Activated naive CD8-positive, alpha-beta T cell treated with anti-CD3 and anti-CD28 coated beads, Interleukin-2, amount 10 ng/mL, durations not matched to agents 7 days and 5 days (primary cell): ENCODE results near the gene IL1RAPL2. TPM values are rescaled to one million over a fixed set of nuclear protein-coding genes. Genes with fewer than 3 reads are reported as not detected.
"Not testable (repeated sequence)": the region's sequence is repeated elsewhere in the genome, so short reads cannot be mapped to it uniquely, and the experiment has no call there.

Experiments
- ATAC-seq: fragments of 150-1000 bp; cut with Tn5 transposase; one replicate; pipeline ENCODE4 v1.10.0; 2021; ENCODE audit warnings: low read depth, moderate library complexity
- POLR2A ChIA-PET: fragments of 350-600 bp; sonication (Branson Sonifier 250); formaldehyde crosslinking; loops from one replicate; lab custom pipeline; 2021; ENCODE audit warnings: antibody characterized with exemption; lab: Charles Lee
- DNase-seq: peaks from one replicate; pipeline ENCODE4 v3.0.0; 2021
- H3K27ac Mint-ChIP-seq: one replicate; pipeline ENCODE4 v1.8.0; 2022; ENCODE audit warnings: mild to moderate bottlenecking, mixed read lengths
- H3K27me3 Mint-ChIP-seq: one replicate; pipeline ENCODE4 v1.8.0; 2022; ENCODE audit warnings: mild to moderate bottlenecking, moderate library complexity, mixed read lengths
- H3K36me3 Mint-ChIP-seq: one replicate; pipeline ENCODE4 v1.8.0; 2021; ENCODE audit warnings: mild to moderate bottlenecking, mixed read lengths
- H3K4me1 Mint-ChIP-seq: one replicate; pipeline ENCODE4 v1.8.0; 2021; ENCODE audit warnings: mixed read lengths
- H3K4me3 Mint-ChIP-seq: one replicate; pipeline ENCODE4 v1.8.0; 2022; ENCODE audit warnings: mild to moderate bottlenecking, moderate library complexity, mixed read lengths
- H3K9me3 Mint-ChIP-seq: one replicate; pipeline ENCODE4 v1.8.0; 2021; ENCODE audit warnings: mixed read lengths
- total RNA-seq, 2 experiments: library from RNA; stranded (reverse); gene quantifications; one replicate each; pipeline ENCODE4 v1.2.3, GENCODE V29; 2021

Gene IL1RAPL2
- total RNA-seq, 2 experiments from 2014 or later = not detected

- H3K27me3 Mint-ChIP-seq, H3K36me3 Mint-ChIP-seq, H3K9me3 Mint-ChIP-seq, DNase-seq, H3K4me3 Mint-ChIP-seq, POLR2A ChIA-PET, ATAC-seq, H3K4me1 Mint-ChIP-seq, H3K27ac Mint-ChIP-seq: not testable (repeated sequence)
Observed at GRCh38 chrX:105028962-105029361, 463.0 kb downstream of the IL1RAPL2 start.

- Mint-ChIP-seq H3K27me3 (no peaks in the 10 kb centered on the region), H3K27ac (no peak overlapping the region), H3K36me3 (no peaks in the 10 kb centered on the region), H3K4me3 (no peak overlapping the region), H3K9me3 (no peaks in the 10 kb centered on the region), H3K4me1 (no peaks in the 10 kb centered on the region)
- no peak for DNase-seq
- no peak for ATAC-seq
- POLR2A ChIA-PET = no interaction called here
Observed at GRCh38 chrX:105038672-105039328, 472.8 kb downstream of the IL1RAPL2 start.

DNA sequence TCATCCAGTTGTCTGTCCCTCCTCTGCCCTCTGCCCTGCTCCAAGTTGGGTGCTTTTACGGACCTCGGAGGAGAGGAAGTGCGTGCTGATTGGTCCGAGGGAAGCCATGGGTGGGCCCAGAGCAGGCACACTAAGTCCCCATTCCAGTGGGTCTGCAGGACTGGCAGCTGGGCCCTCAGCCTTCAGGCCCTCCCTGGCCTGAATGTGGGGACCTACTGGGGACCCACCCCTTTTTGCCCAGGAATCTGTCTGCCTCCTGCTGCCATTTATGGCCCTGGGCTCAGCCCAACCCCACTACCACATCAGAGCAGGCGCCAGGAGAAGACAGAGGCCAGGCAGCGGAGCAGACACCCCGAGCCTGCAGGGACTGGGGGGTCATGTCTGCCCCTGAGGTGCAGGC lies 484.9 kb downstream of the IL1RAPL2 start:
- POLR2A ChIA-PET = no interaction called here
- Mint-ChIP-seq H3K4me3 (no peak overlapping the region), H3K36me3 (no peaks in the 10 kb centered on the region), H3K9me3 (no peaks in the 10 kb centered on the region), H3K27me3 (no peaks in the 10 kb centered on the region), H3K27ac (no peak overlapping the region), H3K4me1 (no peaks in the 10 kb centered on the region)
- DNase-seq (no peak), ATAC-seq (no peak)

- Mint-ChIP-seq H3K27ac (no peak overlapping the region), H3K4me1 (no peaks in the 10 kb centered on the region), H3K27me3 (no peaks in the 10 kb centered on the region), H3K36me3 (no peaks in the 10 kb centered on the region), H3K4me3 (no peak overlapping the region), H3K9me3 (no peaks in the 10 kb centered on the region)
- no peak for ATAC-seq
- DNase-seq = no peak
- POLR2A ChIA-PET = no interaction called here
Observed at GRCh38 chrX:105051364-105051763, 485.4 kb downstream of the IL1RAPL2 start.

DNA sequence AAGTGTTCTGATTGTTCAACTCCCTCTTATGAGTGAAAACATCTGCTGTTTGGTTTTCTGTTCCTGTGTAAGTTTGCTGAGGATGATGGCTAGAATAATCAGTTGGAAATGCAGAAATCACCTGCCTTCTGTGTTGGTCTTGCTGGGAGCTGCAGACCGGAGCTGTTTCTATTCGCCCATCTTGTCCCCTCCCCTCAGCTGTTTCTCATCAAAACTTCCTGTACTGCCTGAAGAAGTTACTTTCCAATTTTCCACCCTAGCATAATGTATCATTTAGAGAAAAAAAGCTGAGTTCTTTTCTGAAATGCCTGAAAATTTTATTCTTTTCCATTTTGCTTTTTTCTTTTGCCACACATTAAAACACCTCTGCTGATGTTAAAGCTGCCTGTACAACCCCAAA lies 486.9 kb downstream of the IL1RAPL2 start:
- no peak overlapping the region for H3K4me3 Mint-ChIP-seq
- no peaks in the 10 kb centered on the region for H3K4me1 Mint-ChIP-seq
- no peak for DNase-seq
- no peaks in the 10 kb centered on the region for H3K36me3 Mint-ChIP-seq
- no peak overlapping the region for H3K27ac Mint-ChIP-seq
- no peaks in the 10 kb centered on the region for H3K27me3 Mint-ChIP-seq
- no peak for ATAC-seq
- POLR2A ChIA-PET = no interaction called here
- H3K9me3 Mint-ChIP-seq = no peaks in the 10 kb centered on the region

DNA sequence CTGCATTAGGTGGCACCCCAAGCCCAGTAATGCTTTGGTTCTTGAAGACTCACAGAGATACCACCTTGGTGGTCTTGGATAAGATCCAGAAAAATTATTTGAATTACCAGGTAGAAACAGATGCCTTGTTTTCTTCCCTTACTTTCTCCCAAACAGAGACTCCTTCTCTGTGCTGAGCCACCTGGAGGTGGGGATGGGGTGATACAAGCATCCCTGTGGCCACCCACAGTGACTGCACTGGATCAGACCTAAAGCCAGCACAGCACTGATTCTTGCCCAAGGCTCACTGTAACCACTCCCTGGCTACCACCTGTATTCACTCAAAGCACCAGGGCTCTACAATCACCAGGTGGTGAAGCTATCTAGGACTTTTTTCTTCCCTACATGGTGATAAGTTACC lies 497.7 kb downstream of the IL1RAPL2 start:
- H3K36me3 Mint-ChIP-seq = no peaks in the 10 kb centered on the region
- ATAC-seq = no peak
- no peak overlapping the region for H3K4me3 Mint-ChIP-seq
- H3K4me1 Mint-ChIP-seq = no peaks in the 10 kb centered on the region
- H3K27ac Mint-ChIP-seq = no peak overlapping the region
- no peaks in the 10 kb centered on the region for H3K9me3 Mint-ChIP-seq
- no peaks in the 10 kb centered on the region for H3K27me3 Mint-ChIP-seq
- no peak for DNase-seq
- POLR2A ChIA-PET = no interaction called here

DNA sequence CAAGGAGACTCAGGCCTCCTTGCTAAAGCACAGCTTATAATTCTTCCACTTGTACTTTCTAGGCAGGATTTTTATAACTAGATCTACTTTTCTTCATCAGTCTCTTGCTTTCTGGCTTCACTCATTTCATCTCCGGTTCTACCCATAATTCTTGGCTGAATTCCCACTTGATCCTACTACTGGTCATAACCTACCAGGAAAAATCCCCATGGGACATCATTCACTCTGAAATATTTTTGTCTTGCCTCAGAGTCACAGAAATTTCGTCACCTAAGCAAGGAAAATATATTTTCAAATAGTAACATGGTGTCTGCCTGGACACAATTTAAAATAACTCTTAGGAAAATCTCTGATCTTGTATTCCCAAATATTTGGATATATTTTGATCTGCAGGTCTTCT lies 532.2 kb downstream of the IL1RAPL2 start:
- ATAC-seq (no peak), DNase-seq (no peak)
- POLR2A ChIA-PET = no interaction called here
- no peaks in the 10 kb centered on the region for H3K27me3 Mint-ChIP-seq
- H3K4me1 Mint-ChIP-seq = no peaks in the 10 kb centered on the region
- peaks cover 1% of the 10 kb centered on the region for H3K9me3 Mint-ChIP-seq
- H3K36me3 Mint-ChIP-seq = no peaks in the 10 kb centered on the region
- H3K4me3 Mint-ChIP-seq = no peak overlapping the region
- no peak overlapping the region for H3K27ac Mint-ChIP-seq

DNA sequence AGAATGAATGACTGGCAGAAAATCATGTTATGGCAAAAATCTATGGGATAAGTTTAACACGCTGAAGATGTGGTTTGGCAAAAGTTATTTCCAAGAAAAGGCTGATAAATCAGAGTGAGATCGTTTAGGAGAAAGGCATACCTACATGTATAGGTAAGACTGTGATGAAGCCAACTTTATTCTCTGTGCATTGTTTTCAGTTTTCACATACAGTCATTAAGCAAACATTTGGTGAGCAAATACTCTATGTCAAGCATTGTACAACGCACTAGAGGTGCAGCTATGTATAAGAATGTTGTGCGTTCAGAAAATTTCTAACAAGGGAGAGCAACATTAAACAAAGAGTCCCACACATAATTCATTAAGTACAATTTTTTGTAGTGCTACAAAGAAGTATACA lies 532.8 kb downstream of the IL1RAPL2 start:
- peaks cover 1% of the 10 kb centered on the region for H3K9me3 Mint-ChIP-seq
- H3K4me1 Mint-ChIP-seq = no peaks in the 10 kb centered on the region
- ATAC-seq (no peak), DNase-seq (no peak)
- H3K36me3 Mint-ChIP-seq = no peaks in the 10 kb centered on the region
- H3K4me3 Mint-ChIP-seq = no peak overlapping the region
- H3K27ac Mint-ChIP-seq = no peak overlapping the region
- H3K27me3 Mint-ChIP-seq = no peaks in the 10 kb centered on the region
- POLR2A ChIA-PET = no interaction called here

DNA sequence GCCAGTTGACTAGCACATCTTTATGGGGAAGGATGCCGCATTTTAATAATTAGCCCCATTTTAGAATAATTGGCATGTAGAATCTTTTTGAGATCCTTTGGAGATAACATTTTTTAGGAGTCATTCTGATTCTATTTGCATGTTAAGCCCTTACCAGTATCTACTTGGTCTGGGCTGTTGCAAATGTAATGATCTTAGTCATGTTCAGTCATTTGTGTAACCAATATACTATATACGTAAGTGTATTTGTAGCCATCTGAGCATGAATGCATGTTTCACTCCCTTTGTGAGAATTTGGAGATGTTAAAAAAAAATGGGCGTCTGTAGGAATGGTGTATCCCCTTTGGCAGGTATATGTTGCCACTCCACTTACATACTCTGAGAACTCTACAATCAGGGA lies 535.4 kb downstream of the IL1RAPL2 start:
- DNase-seq = no peak
- POLR2A ChIA-PET = no interaction called here
- Mint-ChIP-seq H3K27ac (no peak overlapping the region), H3K4me3 (no peak overlapping the region), H3K27me3 (no peaks in the 10 kb centered on the region), H3K9me3 (peaks cover 1% of the 10 kb centered on the region), H3K4me1 (no peaks in the 10 kb centered on the region), H3K36me3 (no peaks in the 10 kb centered on the region)
- ATAC-seq = no peak

- POLR2A ChIA-PET = no interaction called here
- no peak for DNase-seq
- Mint-ChIP-seq H3K9me3 (peaks cover 2% of the 10 kb centered on the region), H3K4me3 (no peak overlapping the region), H3K4me1 (no peaks in the 10 kb centered on the region), H3K27me3 (no peaks in the 10 kb centered on the region), H3K27ac (no peak overlapping the region), H3K36me3 (no peaks in the 10 kb centered on the region)
- no peak for ATAC-seq
Observed at GRCh38 chrX:105109936-105110335, 543.9 kb downstream of the IL1RAPL2 start.

DNA sequence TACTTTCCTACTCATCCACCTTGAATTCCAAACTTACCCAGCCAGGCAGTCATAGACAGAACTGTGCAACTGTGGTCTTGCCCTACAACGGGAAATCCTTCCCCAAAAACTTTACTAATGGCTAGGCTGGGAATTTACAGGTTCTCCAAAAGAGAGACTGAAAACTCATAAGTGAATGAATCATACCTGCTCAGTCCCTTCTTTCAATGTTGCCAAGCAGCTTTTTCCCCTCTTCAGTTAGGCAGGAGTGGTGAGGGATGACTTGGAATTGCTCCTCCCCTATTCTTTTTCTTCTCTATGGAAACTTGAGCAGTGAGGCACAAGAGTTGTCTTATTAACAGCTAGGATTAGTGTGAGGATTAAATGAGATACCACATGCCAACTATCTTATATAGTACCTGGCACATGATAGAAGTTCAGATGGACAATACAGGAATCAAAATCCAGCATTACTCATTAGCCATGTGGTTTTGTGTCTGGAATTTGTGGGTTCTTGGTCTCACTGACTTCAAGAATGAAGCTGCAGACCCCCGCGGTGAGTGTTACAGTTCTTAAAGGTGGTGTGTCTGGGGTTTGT lies 548.6 kb downstream of the IL1RAPL2 start:
- no peaks in the 10 kb centered on the region for H3K9me3 Mint-ChIP-seq
- ATAC-seq (no peak), DNase-seq (no peak)

GRCh38 chrX:105115596-105116320 lies 549.8 kb downstream of the IL1RAPL2 start:
- H3K27me3 Mint-ChIP-seq, ATAC-seq, DNase-seq, H3K9me3 Mint-ChIP-seq, POLR2A ChIA-PET, H3K27ac Mint-ChIP-seq, H3K4me3 Mint-ChIP-seq, H3K4me1 Mint-ChIP-seq, H3K36me3 Mint-ChIP-seq: not testable (repeated sequence)

More for the DNA sequence above, 548.6 kb downstream of the IL1RAPL2 start:
- Mint-ChIP-seq H3K36me3 (no peaks in the 10 kb centered on the region), H3K4me1 (no peaks in the 10 kb centered on the region), H3K27ac (no peak overlapping the region), H3K27me3 (no peaks in the 10 kb centered on the region), H3K4me3 (no peak overlapping the region)
- POLR2A ChIA-PET = no interaction called here

DNA sequence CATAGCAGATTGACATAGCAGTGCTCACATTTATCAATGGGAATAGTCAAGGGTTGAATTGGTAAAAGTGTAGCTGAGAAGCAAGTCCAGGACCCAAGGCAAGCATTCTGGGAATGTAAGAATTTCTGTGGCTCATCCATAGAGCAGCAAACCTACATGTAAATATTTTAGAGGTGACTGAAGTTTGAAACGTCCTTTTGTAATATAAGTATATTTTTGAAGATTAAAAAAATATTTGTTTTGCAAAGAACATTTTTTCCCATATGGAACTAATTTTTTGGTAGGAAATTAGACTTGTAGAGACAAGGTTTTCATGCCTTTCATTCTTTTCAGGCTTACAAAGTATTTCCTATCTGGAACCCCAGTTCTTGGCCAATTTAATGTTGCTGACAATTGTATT lies 550.5 kb downstream of the IL1RAPL2 start:
- H3K27ac Mint-ChIP-seq = no peak overlapping the region
- DNase-seq (no peak), ATAC-seq (no peak)
- POLR2A ChIA-PET = no interaction called here
- H3K36me3 Mint-ChIP-seq = no peaks in the 10 kb centered on the region
- H3K9me3 Mint-ChIP-seq = no peaks in the 10 kb centered on the region
- H3K4me3 Mint-ChIP-seq = no peak overlapping the region
- no peaks in the 10 kb centered on the region for H3K4me1 Mint-ChIP-seq
- H3K27me3 Mint-ChIP-seq = no peaks in the 10 kb centered on the region

- DNase-seq (no peak), ATAC-seq (no peak)
- no peaks in the 10 kb centered on the region for H3K9me3 Mint-ChIP-seq
- POLR2A ChIA-PET = no interaction called here
- H3K27me3 Mint-ChIP-seq = no peaks in the 10 kb centered on the region
- H3K4me3 Mint-ChIP-seq = no peak overlapping the region
- no peak overlapping the region for H3K27ac Mint-ChIP-seq
- H3K4me1 Mint-ChIP-seq = no peaks in the 10 kb centered on the region
- H3K36me3 Mint-ChIP-seq = no peaks in the 10 kb centered on the region
Observed at GRCh38 chrX:105117621-105118020, 551.6 kb downstream of the IL1RAPL2 start.
